GM12873 (cell line): ENCODE data around the gene JOSD1.

Source experiments
- TF ChIP-seq, protein P1 (sequence below): IDR thresholded peaks from 2 replicates; pipeline ENCODE4 v1.5.1; 2012; ENCODE audit warnings: low read depth, mild to moderate bottlenecking, moderate library complexity, low read length, control low read depth; ENCODE audit not compliant: insufficient read depth; ENCODE audit errors: missing control alignments

JOSD1 gene

DNA sequence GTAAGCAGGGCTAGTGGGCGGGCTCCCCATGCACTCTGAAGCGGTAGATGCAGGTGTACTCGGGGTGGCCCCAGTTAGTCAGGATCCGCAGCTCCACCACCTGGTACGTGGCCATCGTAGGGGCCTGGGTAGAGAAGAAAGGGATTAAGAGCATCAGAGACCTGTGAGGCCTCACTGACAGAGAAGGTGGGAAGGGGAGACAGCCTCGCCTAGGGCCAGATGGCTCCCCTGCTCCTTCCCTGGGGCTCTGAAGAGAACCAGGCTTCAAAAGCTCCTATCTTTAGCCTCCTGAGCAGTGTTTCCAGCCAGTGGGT, 35.5 kb upstream of the JOSD1 start:
- TF ChIP-seq, protein P1, sequence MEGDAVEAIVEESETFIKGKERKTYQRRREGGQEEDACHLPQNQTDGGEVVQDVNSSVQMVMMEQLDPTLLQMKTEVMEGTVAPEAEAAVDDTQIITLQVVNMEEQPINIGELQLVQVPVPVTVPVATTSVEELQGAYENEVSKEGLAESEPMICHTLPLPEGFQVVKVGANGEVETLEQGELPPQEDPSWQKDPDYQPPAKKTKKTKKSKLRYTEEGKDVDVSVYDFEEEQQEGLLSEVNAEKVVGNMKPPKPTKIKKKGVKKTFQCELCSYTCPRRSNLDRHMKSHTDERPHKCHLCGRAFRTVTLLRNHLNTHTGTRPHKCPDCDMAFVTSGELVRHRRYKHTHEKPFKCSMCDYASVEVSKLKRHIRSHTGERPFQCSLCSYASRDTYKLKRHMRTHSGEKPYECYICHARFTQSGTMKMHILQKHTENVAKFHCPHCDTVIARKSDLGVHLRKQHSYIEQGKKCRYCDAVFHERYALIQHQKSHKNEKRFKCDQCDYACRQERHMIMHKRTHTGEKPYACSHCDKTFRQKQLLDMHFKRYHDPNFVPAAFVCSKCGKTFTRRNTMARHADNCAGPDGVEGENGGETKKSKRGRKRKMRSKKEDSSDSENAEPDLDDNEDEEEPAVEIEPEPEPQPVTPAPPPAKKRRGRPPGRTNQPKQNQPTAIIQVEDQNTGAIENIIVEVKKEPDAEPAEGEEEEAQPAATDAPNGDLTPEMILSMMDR, result no peak

DNA sequence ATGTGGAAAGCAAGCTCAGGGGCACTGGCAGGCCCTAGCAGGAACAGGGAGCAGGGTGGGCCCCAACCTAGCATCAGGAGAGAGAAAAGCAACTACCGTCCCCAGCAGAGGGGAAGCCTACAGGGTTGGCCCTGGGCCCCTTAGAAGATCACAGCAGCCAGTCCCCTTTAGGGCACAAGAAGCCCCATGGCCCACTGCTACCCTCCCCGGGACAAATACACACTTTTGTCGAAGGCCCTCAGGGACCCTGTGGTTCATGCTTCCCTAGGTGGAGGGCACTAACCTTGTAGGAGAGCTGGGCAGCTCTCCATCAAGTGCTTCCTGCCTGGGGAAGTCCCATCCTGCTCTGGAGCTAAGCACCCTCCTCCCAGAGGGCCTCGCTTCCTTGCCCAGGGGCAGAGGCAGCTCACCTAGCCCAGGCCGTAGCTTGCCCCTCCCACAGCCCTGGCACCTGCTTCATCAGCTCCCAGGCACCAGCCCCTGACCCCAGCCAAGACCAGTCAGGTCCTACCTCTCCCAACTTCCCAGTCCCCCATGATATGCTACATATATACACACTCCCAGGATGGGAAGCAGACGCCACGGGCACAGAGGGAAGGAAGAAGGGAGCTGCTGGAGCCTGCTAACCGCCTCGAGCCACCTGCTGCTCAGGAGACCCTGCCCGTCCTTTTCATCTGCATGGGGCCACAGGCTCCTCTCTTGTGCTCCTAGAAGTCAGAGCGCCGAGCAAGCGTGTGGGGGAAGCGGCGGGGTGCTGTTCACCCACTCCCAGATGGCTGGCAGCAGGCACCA, 34.9 kb upstream of the JOSD1 start:
- TF ChIP-seq, protein P1, result no peak

DNA sequence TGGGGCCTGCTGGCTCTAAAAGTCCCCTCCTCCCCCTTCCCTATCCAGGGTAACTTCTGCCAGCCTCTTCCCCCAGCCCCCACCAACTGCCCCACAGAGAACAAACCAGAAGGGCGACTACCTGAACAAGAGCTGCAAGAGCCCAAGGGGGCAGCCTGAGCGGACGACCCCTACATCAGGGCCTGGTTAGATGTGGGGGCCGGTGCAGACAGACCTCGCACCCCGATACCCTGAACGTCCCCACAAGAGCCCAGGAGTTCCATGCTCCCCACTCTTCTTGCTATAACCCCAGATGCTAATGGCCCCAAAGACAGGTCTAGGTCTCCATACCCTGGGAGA, 34.4 kb upstream of the JOSD1 start:
- TF ChIP-seq, protein P1, result no peak

DNA sequence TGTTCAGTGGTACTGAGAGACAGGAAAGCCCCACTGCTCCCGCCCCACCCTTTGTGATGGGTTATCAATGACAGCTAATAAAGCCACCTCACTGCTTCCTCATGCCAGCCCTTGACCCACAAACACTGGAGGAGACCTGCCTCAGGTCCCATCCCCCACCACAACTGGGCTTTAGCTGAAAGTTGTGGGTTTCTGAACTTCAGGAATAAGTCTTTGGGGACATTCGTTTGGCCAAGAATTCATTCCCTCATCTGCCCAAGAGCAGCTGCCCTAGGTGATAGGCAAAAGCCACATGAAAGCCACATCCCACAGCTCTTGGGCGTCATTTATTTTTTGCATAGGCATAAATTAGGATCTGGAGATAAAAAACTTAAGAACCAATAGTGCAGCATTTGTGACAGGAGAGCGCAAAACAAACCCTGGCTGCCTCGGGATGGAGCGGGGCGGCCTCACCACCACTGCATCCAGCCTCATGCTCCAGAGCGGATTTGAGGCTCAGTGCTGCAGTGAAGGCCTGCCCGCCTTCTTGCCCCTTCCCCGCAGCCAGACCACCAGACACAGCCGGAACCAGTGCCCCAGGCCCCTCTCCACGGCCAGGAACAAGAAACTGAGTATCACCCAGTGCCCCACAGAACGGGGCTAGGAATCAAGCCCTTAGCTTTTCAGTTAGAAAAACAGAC, 33.8 kb upstream of the JOSD1 start:
- TF ChIP-seq, protein P1, result no peak

DNA sequence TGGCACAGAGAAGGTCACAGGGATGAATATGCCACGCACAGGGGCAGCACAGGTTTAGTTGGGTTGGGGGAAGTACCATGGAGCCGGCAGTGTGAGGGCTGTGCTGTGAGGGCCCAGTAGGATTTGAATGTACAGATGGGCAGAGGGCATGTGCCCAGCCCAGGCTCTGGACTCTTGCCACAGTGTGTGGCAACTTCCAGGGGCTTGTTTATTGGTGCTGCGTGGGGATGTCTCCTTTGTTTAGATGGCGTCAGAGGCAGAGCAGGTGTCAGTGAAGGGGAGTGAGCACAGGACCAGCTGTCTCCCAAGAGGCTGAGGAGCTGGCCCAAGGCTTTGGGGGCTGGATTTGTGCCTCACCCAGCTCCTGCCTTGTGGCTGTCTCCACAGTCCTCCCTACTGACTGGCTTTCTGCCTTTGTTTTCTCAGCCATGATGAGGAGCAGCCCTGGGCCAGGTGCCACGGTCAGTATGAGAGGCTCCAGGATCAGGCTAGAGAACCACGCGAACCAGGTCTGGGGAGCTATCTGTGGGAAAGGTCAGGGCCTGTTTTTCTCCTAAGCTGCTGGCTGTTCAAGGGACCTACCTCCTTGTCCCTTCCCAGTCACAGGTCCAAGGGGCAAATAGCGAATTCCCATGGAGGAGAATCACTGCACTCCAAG, 33.1 kb upstream of the JOSD1 start:
- TF ChIP-seq, protein P1, result no peak

DNA sequence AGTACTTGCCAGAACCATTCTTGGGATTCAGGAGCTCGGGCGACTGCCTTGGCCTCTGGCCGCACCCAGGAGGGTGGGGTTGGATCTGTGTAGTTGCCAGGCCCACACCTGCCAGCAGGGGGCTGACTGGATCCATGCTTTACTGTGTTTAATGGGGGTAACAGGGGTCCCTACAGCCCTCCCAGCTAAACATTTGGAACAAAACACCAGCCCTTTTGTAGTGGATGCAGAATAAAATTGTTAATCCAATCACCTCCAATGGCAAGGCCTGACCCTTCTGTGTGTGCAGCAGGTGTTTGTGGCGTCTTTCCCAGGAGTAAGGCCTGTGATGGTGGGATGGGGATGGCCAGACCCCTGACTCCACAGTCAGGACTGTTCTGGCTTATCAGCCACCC, 32.6 kb upstream of the JOSD1 start:
- TF ChIP-seq, protein P1, result peak; percentile 87

DNA sequence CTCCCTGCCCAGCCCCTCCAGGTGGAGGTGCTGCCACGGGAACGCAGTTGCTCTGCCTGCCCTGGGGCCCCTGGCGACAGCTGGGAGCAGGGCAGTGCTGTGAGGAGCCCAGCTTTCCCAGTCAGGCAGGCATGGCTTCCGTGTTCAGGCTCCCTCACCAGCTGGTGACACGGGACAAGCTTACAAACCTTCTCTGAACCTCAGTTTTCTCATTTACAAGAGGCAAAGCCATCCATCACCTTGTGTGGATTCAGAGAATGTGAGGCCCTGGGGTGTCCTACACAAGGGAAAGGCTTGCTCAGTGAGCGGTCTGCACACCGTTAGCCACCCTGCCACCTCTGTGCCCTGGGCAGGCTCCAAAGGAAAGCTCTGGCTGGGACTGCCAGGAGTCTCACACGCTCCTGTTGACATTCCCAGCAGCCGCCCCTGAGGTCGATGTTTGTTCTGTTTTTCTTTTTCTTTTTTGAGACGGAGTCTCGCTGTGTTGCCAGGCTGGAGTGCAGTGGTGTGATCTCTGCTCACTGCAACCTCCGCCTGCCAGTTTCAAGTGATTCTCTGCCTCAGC, 31.6 kb upstream of the JOSD1 start:
- TF ChIP-seq, protein P1, result no peak
